B cell (primary cell): ENCODE measurements around the gene WDR87. TPM values are rescaled to one million over a fixed set of nuclear protein-coding genes. Genes with fewer than 3 reads are reported as not detected.

Experiments
- ATAC-seq: fragments of 200-7000 bp; cut with Tn5 transposase; one replicate; pipeline ENCODE4 v1.10.0; 2021; ENCODE audit warnings: low read depth, mild to moderate bottlenecking, moderate number of reproducible peaks, moderate library complexity
- CTCF ChIA-PET: fragments of 350-600 bp; sonication (Branson Sonifier 250); formaldehyde crosslinking; loops from one replicate; lab custom pipeline; 2021; ENCODE audit warnings: antibody characterized with exemption, inconsistent platforms; lab: Charles Lee
- POLR2A ChIA-PET: fragments of 350-600 bp; sonication (Branson Sonifier 250); formaldehyde crosslinking; loops from one replicate; lab custom pipeline; 2021; ENCODE audit warnings: antibody characterized with exemption; lab: Charles Lee
- DNase-seq: peaks from one replicate; pipeline ENCODE4 v3.0.0; 2013
- H2AFZ ChIP-seq: 2 replicates; pipeline ENCODE4 v1.6.1; 2012; ENCODE audit warnings: mild to moderate bottlenecking, low read depth, low read length; ENCODE audit not compliant: insufficient read depth, poor library complexity, severe bottlenecking
- H3K27ac ChIP-seq, 2 donors: 1 replicate in 1 of 2; 2 replicates in 1 of 2; pipeline ENCODE4 v1.5.1; 2012 to 2013; ENCODE audit warnings: low read length in 2 of 2, mild to moderate bottlenecking in 2 of 2, moderate library complexity in 1 of 2
- H3K27me3 ChIP-seq, 4 experiments: fragments of 200-600 bp in 1 of 4; sonication (generic) in 1 of 4; replicated peaks in 1 of 4; 1 replicate in 2 of 4; 2 replicates in 2 of 4; pipeline versions ENCODE4 v1.6.1 to v1.7.0; 2013 to 2016; ENCODE audit warnings: low read length in 3 of 4, mild to moderate bottlenecking in 2 of 4, mixed read lengths in 1 of 4, moderate library complexity in 1 of 4; ENCODE audit not compliant: insufficient read depth in 4 of 4, control insufficient read depth in 3 of 4; ENCODE audit errors: control extremely low read depth in 1 of 4
- H3K36me3 ChIP-seq, 2 experiments: replicated peaks in 1 of 2; 1 replicate in 1 of 2; 2 replicates in 1 of 2; pipeline versions ENCODE4 v1.6.1 to v1.7.1; 2013; ENCODE audit warnings: low read length in 1 of 2; ENCODE audit not compliant: insufficient read depth in 2 of 2, control insufficient read depth in 1 of 2; ENCODE audit errors: control extremely low read depth in 1 of 2, extremely low read depth in 1 of 2
- H3K4me1 ChIP-seq, 2 donors: fragments of 200-600 bp in 1 of 2; sonication (generic) in 1 of 2; 1 replicate in 1 of 2; 2 replicates in 1 of 2; pipeline versions ENCODE4 v1.5.1 to v1.6.1; 2013 to 2017; ENCODE audit warnings: low read length in 2 of 2; ENCODE audit not compliant: control insufficient read depth in 2 of 2, insufficient read depth in 2 of 2
- H3K4me2 ChIP-seq: replicated peaks from 2 replicates; pipeline ENCODE3; 2012; ENCODE audit warnings: mild to moderate bottlenecking, low read depth, low read length; ENCODE audit not compliant: poor library complexity, severe bottlenecking
- H3K4me3 ChIP-seq, 5 experiments: fragments of 200-600 bp in 1 of 5; sonication (generic) in 1 of 5; 1 replicate in 3 of 5; 2 replicates in 2 of 5; pipeline versions ENCODE4 v1.5.1 to v1.7.0; 2011 to 2016; ENCODE audit warnings: low read length in 4 of 5, mild to moderate bottlenecking in 4 of 5, low read depth in 2 of 5, control low read depth in 1 of 5, moderate library complexity in 1 of 5; ENCODE audit not compliant: insufficient read depth in 1 of 5; ENCODE audit errors: control extremely low read depth in 1 of 5, extremely low read depth in 1 of 5
- H3K79me2 ChIP-seq: fragments of 200-600 bp; sonication (generic); one replicate; pipeline ENCODE4 v1.6.0; 2016; ENCODE audit warnings: low read length; ENCODE audit not compliant: control insufficient read depth, insufficient read depth
- H3K9ac ChIP-seq: fragments of 200-600 bp; sonication (generic); 2 replicates; pipeline ENCODE4 v1.6.1; 2017; ENCODE audit warnings: mild to moderate bottlenecking, low read length, moderate library complexity
- H3K9me3 ChIP-seq, 3 donors: one replicate each; pipeline versions ENCODE4 v1.6.1 to v1.7.1; 2013; ENCODE audit warnings: low read length in 2 of 3; ENCODE audit not compliant: control insufficient read depth in 2 of 3, insufficient read depth in 1 of 3; ENCODE audit errors: control extremely low read depth in 1 of 3
- H4K20me1 ChIP-seq: 2 replicates; pipeline ENCODE4 v1.6.0; 2012; ENCODE audit warnings: mild to moderate bottlenecking, low read length; ENCODE audit not compliant: insufficient read depth, control insufficient read depth, poor library complexity, severe bottlenecking
- H3K27ac Mint-ChIP-seq: one replicate; pipeline ENCODE4 v1.8.0; 2021; ENCODE audit warnings: mixed read lengths
- H3K27me3 Mint-ChIP-seq: one replicate; pipeline ENCODE4 v1.8.0; 2021; ENCODE audit warnings: mixed read lengths
- H3K4me1 Mint-ChIP-seq: one replicate; pipeline ENCODE4 v1.8.0; 2021; ENCODE audit warnings: mixed read lengths
- H3K4me3 Mint-ChIP-seq: one replicate; pipeline ENCODE4 v1.8.0; 2021; ENCODE audit warnings: mixed read lengths
- H3K9me3 Mint-ChIP-seq: one replicate; pipeline ENCODE4 v1.8.0; 2022; ENCODE audit warnings: mixed read lengths; ENCODE audit not compliant: insufficient read depth
- EZH2 ChIP-seq: IDR thresholded peaks from 2 replicates; pipeline ENCODE4 v1.6.1; 2012; ENCODE audit warnings: borderline replicate concordance, low read depth, mild to moderate bottlenecking, moderate library complexity, low read length; ENCODE audit not compliant: insufficient read depth, poor library complexity, severe bottlenecking
- WGBS: methylation state at CpG from one replicate; pipeline ENCODE4 v1.1.5; 2013; ENCODE audit warnings: missing lambda C conversion rate; ENCODE audit not compliant: insufficient coverage; 5-methylcytosine and 5-hydroxymethylcytosine counted together
- intact Hi-C: fragments of 100-400 bp; cut with micrococcal nuclease; formaldehyde crosslinking; loops from one replicate; pipeline ENCODE4 v1.10.0; 2022
- polyA plus RNA-seq: library from polyadenylated mRNA; depleted of rRNA; stranded (reverse); fragments of >200 nt; gene quantifications from 2 replicates; pipeline ENCODE4 v1.2.3, GENCODE V29; 2012
- total RNA-seq, 2 donors: library from RNA; stranded (reverse); fragments of 120-200 nt in 1 of 2; gene quantifications; 1 replicate in 1 of 2; 2 replicates in 1 of 2; pipeline versions ENCODE4 v1.2.3 to v1.2.4, GENCODE V29; 2013 to 2022
- TF ChIP-seq, protein P1 (sequence below): fragments of 200-600 bp; IDR thresholded peaks from one replicate; pipeline ENCODE4 v1.8.0; 2022; ENCODE audit warnings: antibody characterized with exemption, mild to moderate bottlenecking

The WDR87 gene
- total and polyA plus RNA-seq, 2 donors (not counting 1 experiment from before 2014, with no cell fraction given): not detected

DNA sequence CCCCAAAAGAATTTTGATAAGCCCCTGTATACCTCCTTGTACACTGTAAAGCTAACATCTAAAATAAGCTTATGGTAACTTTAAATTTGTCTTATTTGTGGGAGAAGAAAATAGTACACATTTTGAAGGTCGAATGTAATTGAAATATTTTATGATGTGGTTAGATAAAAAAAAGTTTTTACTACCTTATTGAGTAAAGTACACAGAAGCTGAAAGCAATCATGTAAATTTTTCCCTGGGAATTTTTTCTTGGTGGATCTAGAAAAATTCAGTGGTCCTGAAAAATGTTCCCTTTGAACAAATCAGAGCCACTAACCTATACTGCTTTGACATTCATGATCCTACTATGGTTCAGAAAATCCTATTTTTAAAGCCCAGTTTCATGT lies 47.5 kb upstream of the WDR87 start:
- peak overlapping the region; percentile 89 for H3K27ac Mint-ChIP-seq
- H3K27me3 Mint-ChIP-seq: no peaks in the 10 kb centered on the region
- H3K9me3 ChIP-seq: peaks cover 0 to 5% (median 0%) of the 10 kb centered on the region in 3 donors
- ATAC-seq (no peak), DNase-seq (no peak)
- no peak for TF ChIP-seq EZH2
- TF ChIP-seq, protein P1, sequence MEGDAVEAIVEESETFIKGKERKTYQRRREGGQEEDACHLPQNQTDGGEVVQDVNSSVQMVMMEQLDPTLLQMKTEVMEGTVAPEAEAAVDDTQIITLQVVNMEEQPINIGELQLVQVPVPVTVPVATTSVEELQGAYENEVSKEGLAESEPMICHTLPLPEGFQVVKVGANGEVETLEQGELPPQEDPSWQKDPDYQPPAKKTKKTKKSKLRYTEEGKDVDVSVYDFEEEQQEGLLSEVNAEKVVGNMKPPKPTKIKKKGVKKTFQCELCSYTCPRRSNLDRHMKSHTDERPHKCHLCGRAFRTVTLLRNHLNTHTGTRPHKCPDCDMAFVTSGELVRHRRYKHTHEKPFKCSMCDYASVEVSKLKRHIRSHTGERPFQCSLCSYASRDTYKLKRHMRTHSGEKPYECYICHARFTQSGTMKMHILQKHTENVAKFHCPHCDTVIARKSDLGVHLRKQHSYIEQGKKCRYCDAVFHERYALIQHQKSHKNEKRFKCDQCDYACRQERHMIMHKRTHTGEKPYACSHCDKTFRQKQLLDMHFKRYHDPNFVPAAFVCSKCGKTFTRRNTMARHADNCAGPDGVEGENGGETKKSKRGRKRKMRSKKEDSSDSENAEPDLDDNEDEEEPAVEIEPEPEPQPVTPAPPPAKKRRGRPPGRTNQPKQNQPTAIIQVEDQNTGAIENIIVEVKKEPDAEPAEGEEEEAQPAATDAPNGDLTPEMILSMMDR: no peak
- H3K4me3 ChIP-seq: no peak overlapping the region
- H3K36me3 ChIP-seq: peaks cover 0 to 3% of the 10 kb centered on the region in 2 experiments
- WGBS: no CpG with 5 or more reads among the region's 1 CpG
- CTCF ChIA-PET: interaction anchor here (0.6 to 1.6 kb wide), 6 partner anchors 15 to 122 kb away, joined by 3 to 4 read pairs (median 4); no protein-coding TSS in a partner anchor
- peaks cover 95% of the 10 kb centered on the region for H3K79me2 ChIP-seq
- H3K4me3 Mint-ChIP-seq: peak overlapping the region; percentile 52
- no peak overlapping the region for H3K9ac ChIP-seq
- H3K9me3 Mint-ChIP-seq: no peaks in the 10 kb centered on the region
- no peaks in the 10 kb centered on the region for H4K20me1 ChIP-seq
- peak overlapping the region; percentile 54 to 95 for H3K27ac ChIP-seq
- H3K4me1 Mint-ChIP-seq: peaks cover 74% of the 10 kb centered on the region
- POLR2A ChIA-PET: interaction anchor here (0.6 to 1.5 kb wide), 3 partner anchors 21 to 144 kb away, joined by 3 to 9 read pairs (median 3); no protein-coding TSS in a partner anchor
- no peaks in the 10 kb centered on the region for H3K27me3 ChIP-seq
- no peak overlapping the region for H2AFZ ChIP-seq
- intact Hi-C loops: no loop called here
- H3K4me2 ChIP-seq: peak overlapping the region; percentile 21
- peaks cover 81 to 88% of the 10 kb centered on the region in 2 donors for H3K4me1 ChIP-seq

DNA sequence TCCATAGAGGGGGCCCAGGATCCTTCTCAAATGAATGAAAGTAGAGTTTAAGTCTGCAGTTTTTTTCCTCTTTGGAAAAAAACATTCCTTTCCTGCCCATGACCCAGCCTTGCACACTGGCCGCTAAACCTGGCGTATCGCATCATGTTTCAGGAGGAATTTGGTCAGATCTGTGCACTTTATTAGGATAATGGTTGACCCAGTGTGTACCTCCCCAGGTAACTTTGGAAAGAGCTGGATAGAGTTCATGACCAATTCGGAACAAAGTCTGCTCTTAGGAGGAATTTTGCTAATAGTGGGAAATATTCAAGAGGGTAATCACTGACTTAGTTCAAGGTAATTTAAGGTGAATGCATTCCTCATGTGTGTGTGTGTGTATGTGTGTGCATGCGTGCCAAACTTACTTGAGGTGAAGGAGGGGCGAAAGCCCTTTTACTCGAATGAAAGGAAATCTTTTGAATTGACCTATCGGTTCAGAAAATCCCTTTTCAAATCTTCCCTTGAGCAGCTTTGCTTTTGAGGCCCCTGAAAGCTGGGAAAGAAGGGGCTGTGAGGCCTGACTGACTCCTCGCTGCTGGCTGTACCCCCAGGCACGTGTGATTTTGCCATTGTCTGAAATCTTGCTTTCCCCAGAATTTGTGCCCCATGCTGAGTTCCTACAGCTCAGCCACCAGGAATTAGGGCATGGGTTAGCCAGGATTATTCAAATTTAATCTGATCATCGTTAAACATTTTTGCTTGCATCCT lies 47.0 kb upstream of the WDR87 start:
- Histone ChIP-seq H3K4me1 (peaks cover 76 to 88% of the 10 kb centered on the region in 2 donors), H3K36me3 (peaks cover 0 to 3% of the 10 kb centered on the region in 2 experiments), H3K9ac (no peak overlapping the region), H3K27ac (peak overlapping the region; percentile 36 to 95), H3K27me3 (no peaks in the 10 kb centered on the region), H4K20me1 (no peaks in the 10 kb centered on the region), H3K79me2 (peaks cover 95% of the 10 kb centered on the region), H3K9me3 (peaks cover 0 to 5% (median 0%) of the 10 kb centered on the region in 3 donors), H2AFZ (no peak overlapping the region), H3K4me2 (peak overlapping the region; percentile 21), H3K4me3 (no peak overlapping the region)
- TF ChIP-seq, protein P1: no peak
- no peak for TF ChIP-seq EZH2
- Mint-ChIP-seq H3K27ac (peak overlapping the region; percentile 79), H3K4me1 (peaks cover 73% of the 10 kb centered on the region), H3K4me3 (peak overlapping the region; percentile 48), H3K27me3 (no peaks in the 10 kb centered on the region), H3K9me3 (no peaks in the 10 kb centered on the region)
- ATAC-seq (no peak), DNase-seq (no peak)
- WGBS: 96% methylated on average over 7 of the region's 11 CpGs
- intact Hi-C loops: no loop called here
- POLR2A ChIA-PET: interaction anchor here (0.6 to 1.5 kb wide), 4 partner anchors 15 to 145 kb away, joined by 3 to 9 read pairs (median 3); no protein-coding TSS in a partner anchor
- CTCF ChIA-PET: interaction anchor here (0.7 to 1.6 kb wide), 5 partner anchors 14 to 80 kb away, joined by 3 to 4 read pairs (median 4); no protein-coding TSS in a partner anchor
